ENCODE results near the gene CTRB1.

DNA sequence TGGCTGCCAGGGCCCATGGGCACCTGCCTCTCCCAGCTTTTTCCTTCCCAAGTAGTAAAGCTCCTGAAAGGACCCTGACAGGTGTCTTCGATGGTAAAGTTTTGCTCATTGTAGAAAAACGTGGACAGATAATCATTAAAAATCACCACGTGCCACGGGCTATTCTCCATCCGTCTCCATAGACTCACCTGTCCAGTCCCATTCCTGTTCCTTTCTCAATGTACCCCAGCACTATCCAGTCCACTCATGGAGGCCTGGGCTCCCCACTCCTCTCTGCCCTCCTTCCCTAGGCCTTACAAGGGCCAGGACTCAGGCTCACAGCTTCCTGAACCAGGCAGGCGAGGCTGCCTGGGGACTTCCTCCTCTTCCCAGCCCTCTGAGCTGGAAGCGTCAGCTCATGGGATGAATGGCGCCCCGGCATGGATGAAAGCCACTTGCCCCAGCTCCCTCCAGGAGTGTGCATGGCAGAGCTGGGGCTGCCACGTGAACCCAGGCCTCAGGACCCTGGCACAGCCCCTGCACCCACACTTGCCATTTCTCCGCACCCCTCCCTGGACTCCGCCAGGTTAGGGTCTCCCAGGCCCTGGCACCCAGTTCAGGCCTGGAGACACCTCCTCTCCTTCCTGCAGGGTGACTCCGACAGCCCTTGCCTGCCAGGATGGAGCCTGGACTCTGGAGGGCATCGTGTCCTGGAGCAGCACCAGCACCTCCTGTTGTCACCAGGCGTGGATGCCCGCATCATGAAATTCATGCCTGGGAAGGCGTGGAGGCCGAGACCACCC is 8.8 kb downstream of the CTRB1 start:
- TF ChIP-seq, protein P1, sequence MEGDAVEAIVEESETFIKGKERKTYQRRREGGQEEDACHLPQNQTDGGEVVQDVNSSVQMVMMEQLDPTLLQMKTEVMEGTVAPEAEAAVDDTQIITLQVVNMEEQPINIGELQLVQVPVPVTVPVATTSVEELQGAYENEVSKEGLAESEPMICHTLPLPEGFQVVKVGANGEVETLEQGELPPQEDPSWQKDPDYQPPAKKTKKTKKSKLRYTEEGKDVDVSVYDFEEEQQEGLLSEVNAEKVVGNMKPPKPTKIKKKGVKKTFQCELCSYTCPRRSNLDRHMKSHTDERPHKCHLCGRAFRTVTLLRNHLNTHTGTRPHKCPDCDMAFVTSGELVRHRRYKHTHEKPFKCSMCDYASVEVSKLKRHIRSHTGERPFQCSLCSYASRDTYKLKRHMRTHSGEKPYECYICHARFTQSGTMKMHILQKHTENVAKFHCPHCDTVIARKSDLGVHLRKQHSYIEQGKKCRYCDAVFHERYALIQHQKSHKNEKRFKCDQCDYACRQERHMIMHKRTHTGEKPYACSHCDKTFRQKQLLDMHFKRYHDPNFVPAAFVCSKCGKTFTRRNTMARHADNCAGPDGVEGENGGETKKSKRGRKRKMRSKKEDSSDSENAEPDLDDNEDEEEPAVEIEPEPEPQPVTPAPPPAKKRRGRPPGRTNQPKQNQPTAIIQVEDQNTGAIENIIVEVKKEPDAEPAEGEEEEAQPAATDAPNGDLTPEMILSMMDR (IDR thresholded peaks at IDR 0.05), result no peak
- TF ChIP-seq POLR2AphosphoS5 (IDR thresholded peaks at IDR 0.05; ENCODE audit: insufficient read depth in 1 of 2, low read depth in 1 of 2), result no peak
